IPS-NIHi7 (cell line): ENCODE results near the gene MTURN.

Experiments used
- DNase-seq: peaks from one replicate; pipeline ENCODE4 v3.0.0; 2012; ENCODE audit warnings: mixed read lengths; ENCODE audit errors: extremely low spot score

Gene MTURN

GRCh38 chr7:30206942-30207341 lies 72.2 kb downstream of the MTURN start:
- DNase-seq = no peak

- DNase-seq = no peak
Observed at GRCh38 chr7:30207376-30207775, 72.6 kb downstream of the MTURN start.

GRCh38 chr7:30209951-30210350 lies 75.2 kb downstream of the MTURN start:
- DNase-seq = no peak
